H9 (cell line): ENCODE data around the gene USP3. TPM values are rescaled to one million over a fixed set of nuclear protein-coding genes. Genes with fewer than 3 reads are reported as not detected.
"Not testable (repeated sequence)": the region's sequence is repeated elsewhere in the genome, so short reads cannot be mapped to it uniquely, and the experiment has no call there.

Source experiments
- DNase-seq: peaks from one replicate; pipeline ENCODE4 v3.0.0-alpha.2; 2017
- H2AFZ ChIP-seq: one replicate; pipeline ENCODE4 v1.6.1; 2013; ENCODE audit warnings: mild to moderate bottlenecking, low read length, control low read depth, moderate library complexity
- H2AK5ac ChIP-seq: 2 replicates; pipeline ENCODE4 v1.6.1; 2013; ENCODE audit warnings: low read length, control low read depth, mixed read lengths; ENCODE audit not compliant: insufficient read length
- H2BK120ac ChIP-seq: one replicate; pipeline ENCODE4 v1.6.1; 2013; ENCODE audit warnings: low read depth, mild to moderate bottlenecking, low read length, control low read depth, inconsistent platforms; ENCODE audit not compliant: poor library complexity, severe bottlenecking
- H2BK12ac ChIP-seq: 2 replicates; pipeline ENCODE4 v1.6.1; 2013; ENCODE audit warnings: low read length, control low read depth, mixed read lengths, low read depth; ENCODE audit not compliant: insufficient read length
- H2BK15ac ChIP-seq: 2 replicates; pipeline ENCODE4 v1.6.1; 2013; ENCODE audit warnings: low read depth, low read length, control low read depth
- H2BK20ac ChIP-seq: one replicate; pipeline ENCODE4 v1.6.1; 2013; ENCODE audit warnings: low read depth, mild to moderate bottlenecking, low read length, control low read depth, inconsistent platforms; ENCODE audit not compliant: poor library complexity, severe bottlenecking
- H2BK5ac ChIP-seq: 2 replicates; pipeline ENCODE4 v1.6.1; 2013; ENCODE audit warnings: low read length, control low read depth, mixed read lengths; ENCODE audit not compliant: insufficient read length
- H3K14ac ChIP-seq: 2 replicates; pipeline ENCODE4 v1.6.1; 2013; ENCODE audit warnings: low read length, control low read depth; ENCODE audit not compliant: insufficient read depth
- H3K18ac ChIP-seq: 2 replicates; pipeline ENCODE4 v1.6.1; 2013; ENCODE audit warnings: low read depth, mild to moderate bottlenecking, mixed read lengths, low read length, control low read depth; ENCODE audit not compliant: insufficient read length
- H3K23ac ChIP-seq: 2 replicates; pipeline ENCODE4 v1.6.1; 2013; ENCODE audit warnings: low read length, control low read depth, mixed read lengths, low read depth; ENCODE audit not compliant: insufficient read length
- H3K23me2 ChIP-seq: 2 replicates; pipeline ENCODE4 v1.6.1; 2013; ENCODE audit warnings: low read depth, mild to moderate bottlenecking, mixed read lengths, low read length, control low read depth; ENCODE audit not compliant: insufficient read length, poor library complexity, severe bottlenecking
- H3K27ac ChIP-seq: 2 replicates; pipeline ENCODE4 v1.5.1; 2013; ENCODE audit warnings: low read length, control low read depth, mixed read lengths, low read depth; ENCODE audit not compliant: insufficient read length
- H3K27me3 ChIP-seq: 2 replicates; pipeline ENCODE4 v1.6.1; 2013; ENCODE audit warnings: low read length, control low read depth, inconsistent platforms; ENCODE audit not compliant: insufficient read depth
- H3K4ac ChIP-seq: 2 replicates; pipeline ENCODE4 v1.6.1; 2013; ENCODE audit warnings: low read depth, mild to moderate bottlenecking, control low read depth, inconsistent platforms, low read length, moderate library complexity
- H3K4me1 ChIP-seq: 2 replicates; pipeline ENCODE4 v1.6.1; 2013; ENCODE audit warnings: low read length, control low read depth, inconsistent platforms; ENCODE audit not compliant: insufficient read depth
- H3K4me2 ChIP-seq: 2 replicates; pipeline ENCODE4 v1.6.1; 2013; ENCODE audit warnings: low read length, control low read depth, mixed read lengths; ENCODE audit not compliant: insufficient read length, insufficient read depth
- H3K56ac ChIP-seq: 2 replicates; pipeline ENCODE4 v1.6.1; 2013; ENCODE audit warnings: low read depth, mild to moderate bottlenecking, mixed read lengths, low read length, control low read depth; ENCODE audit not compliant: insufficient read length
- H3K79me1 ChIP-seq: 2 replicates; pipeline ENCODE4 v1.6.1; 2013; ENCODE audit warnings: low read depth, mild to moderate bottlenecking, moderate library complexity, low read length, control low read depth, inconsistent platforms; ENCODE audit not compliant: insufficient read depth, poor library complexity, severe bottlenecking
- H3K79me2 ChIP-seq: 2 replicates; pipeline ENCODE4 v1.6.1; 2013; ENCODE audit warnings: low read length, control low read depth, inconsistent platforms; ENCODE audit not compliant: insufficient read depth
- H3K9ac ChIP-seq: 2 replicates; pipeline ENCODE4 v1.6.1; 2013; ENCODE audit warnings: low read length, control low read depth, mixed read lengths; ENCODE audit not compliant: insufficient read length; ENCODE audit errors: extremely low read depth
- H3K9me3 ChIP-seq: one replicate; pipeline ENCODE4 v1.6.1; 2013; ENCODE audit warnings: low read depth, low read length, inconsistent platforms; ENCODE audit not compliant: control insufficient read depth
- H3T11ph ChIP-seq: one replicate; pipeline ENCODE4 v1.6.1; 2013; ENCODE audit warnings: mild to moderate bottlenecking, low read length, control low read depth, inconsistent platforms
- H4K20me1 ChIP-seq: one replicate; pipeline ENCODE4 v1.6.1; 2013; ENCODE audit not compliant: control insufficient read depth, insufficient read length, insufficient read depth
- H4K5ac ChIP-seq: 2 replicates; pipeline ENCODE4 v1.6.1; 2013; ENCODE audit warnings: low read depth, mild to moderate bottlenecking, mixed read lengths, low read length, control low read depth; ENCODE audit not compliant: insufficient read length
- H4K8ac ChIP-seq: replicated peaks from 2 replicates; pipeline ENCODE4 v1.6.1; 2013; ENCODE audit warnings: low read length, control low read depth, mixed read lengths, low read depth; ENCODE audit not compliant: insufficient read length
- H4K91ac ChIP-seq: 2 replicates; pipeline ENCODE4 v1.6.1; 2013; ENCODE audit warnings: low read depth, mild to moderate bottlenecking, moderate library complexity, mixed read lengths, low read length, control low read depth; ENCODE audit not compliant: insufficient read length
- H3K27ac Mint-ChIP-seq, 3 experiments: 2 replicates in 2 of 3; 3 replicates in 1 of 3; pipeline ENCODE4 v1.8.0; 2020 to 2021; ENCODE audit warnings: mixed read lengths in 3 of 3, mild to moderate bottlenecking in 1 of 3, moderate library complexity in 1 of 3
- H3K27me3 Mint-ChIP-seq: 2 replicates; pipeline ENCODE4 v1.8.0; 2021; ENCODE audit warnings: low read depth, mild to moderate bottlenecking, moderate library complexity, mixed read lengths
- H3K36me3 Mint-ChIP-seq, 3 experiments: 2 replicates in 2 of 3; 3 replicates in 1 of 3; pipeline ENCODE4 v1.8.0; 2020 to 2021; ENCODE audit warnings: low read depth in 3 of 3, mixed read lengths in 3 of 3; ENCODE audit not compliant: insufficient read depth in 1 of 3
- H3K4me1 Mint-ChIP-seq, 2 experiments: 2 replicates each; pipeline ENCODE4 v1.8.0; 2020; ENCODE audit warnings: mixed read lengths in 2 of 2
- H3K4me3 Mint-ChIP-seq, 2 experiments: 2 replicates in 1 of 2; 3 replicates in 1 of 2; pipeline ENCODE4 v1.8.0; 2020 to 2021; ENCODE audit warnings: mild to moderate bottlenecking in 2 of 2, mixed read lengths in 2 of 2, moderate library complexity in 1 of 2
- H3K9me3 Mint-ChIP-seq, 2 experiments: 2 replicates in 1 of 2; 3 replicates in 1 of 2; pipeline ENCODE4 v1.8.0; 2020; ENCODE audit warnings: mild to moderate bottlenecking in 2 of 2, mixed read lengths in 2 of 2, moderate library complexity in 1 of 2
- CTCF ChIP-seq: fragments of 200-600 bp; sonication (generic); conservative IDR thresholded peaks from 3 replicates; pipeline ENCODE4 v1.8.0; 2021; ENCODE audit warnings: antibody characterized with exemption, mild to moderate bottlenecking
- WGBS: extraction: QIAGEN DNeasy Blood & Tissue Kit; methylation state at CpG from one replicate; pipeline ENCODE4 v1.1.7; 2013; ENCODE audit warnings: missing lambda C conversion rate, low lambda C conversion rate, mixed read lengths; ENCODE audit not compliant: insufficient read length; ENCODE audit errors: extremely low coverage; 5-methylcytosine and 5-hydroxymethylcytosine counted together
- total RNA-seq: library from RNA; stranded (reverse); gene quantifications from 2 replicates; pipeline ENCODE4 v1.2.1, GENCODE V29; 2021

USP3 gene
- total RNA-seq, 1 experiment from 2014 or later: 14.2 TPM

- Histone ChIP-seq H3K4ac (no peak overlapping the region), H2BK5ac (no peak overlapping the region), H2AFZ (no peak overlapping the region), H3K79me2 (no peaks in the 10 kb centered on the region), H4K5ac (no peak overlapping the region), H2BK12ac (no peak overlapping the region), H2BK20ac (no peak overlapping the region), H3K27ac (no peak overlapping the region), H2BK120ac (no peak overlapping the region), H4K8ac (no peak overlapping the region), H2BK15ac (no peak overlapping the region), H3K4me2 (no peak overlapping the region), H4K91ac (no peak overlapping the region), H3T11ph (no peak overlapping the region), H3K23ac (no peak overlapping the region), H3K23me2 (no peaks in the 10 kb centered on the region), H3K9me3 (no peaks in the 10 kb centered on the region), H3K27me3 (no peaks in the 10 kb centered on the region), H4K20me1 (no peaks in the 10 kb centered on the region), H3K4me1 (peaks cover under 1% of the 10 kb centered on the region; the same call in 1 of the 2 replicates), H3K18ac (no peak overlapping the region), H3K14ac (no peak overlapping the region), H2AK5ac (no peak overlapping the region), H3K79me1 (no peaks in the 10 kb centered on the region), H3K56ac (no peak overlapping the region), H3K9ac (no peak overlapping the region)
- Mint-ChIP-seq H3K27ac (no peak overlapping the region; a peak in 1 of 7 replicates), H3K4me3 (no peak overlapping the region), H3K27me3 (no peaks in the 10 kb centered on the region), H3K9me3 (no peaks in the 10 kb centered on the region), H3K4me1 (peaks cover 28 to 54% of the 10 kb centered on the region in 2 experiments), H3K36me3 (no peaks in the 10 kb centered on the region)
- WGBS: no CpG with 5 or more reads among the region's 7 CpGs
- TF ChIP-seq CTCF: no peak
- no peak for DNase-seq
These were observed 15.3 kb downstream of the USP3 start for GRCh38 chr15:63519548-63520178.

- not testable (repeated sequence) for H2BK20ac ChIP-seq, H3K27me3 ChIP-seq, H4K20me1 ChIP-seq, H3K23ac ChIP-seq, H2AFZ ChIP-seq, H3K27ac Mint-ChIP-seq, H3K79me2 ChIP-seq, H3K4me2 ChIP-seq, H3K9me3 ChIP-seq, H3K36me3 Mint-ChIP-seq, H2AK5ac ChIP-seq, H3K79me1 ChIP-seq, H3K27me3 Mint-ChIP-seq, H2BK5ac ChIP-seq, DNase-seq, H2BK12ac ChIP-seq, H3T11ph ChIP-seq, H3K4me3 Mint-ChIP-seq, H3K9ac ChIP-seq, H4K8ac ChIP-seq, H4K91ac ChIP-seq, H4K5ac ChIP-seq, H2BK120ac ChIP-seq, H3K4me1 ChIP-seq, H3K18ac ChIP-seq, H3K4ac ChIP-seq, H3K14ac ChIP-seq, H3K23me2 ChIP-seq, H2BK15ac ChIP-seq, H3K27ac ChIP-seq, H3K56ac ChIP-seq, H3K9me3 Mint-ChIP-seq
- peaks cover 20 to 49% of the 10 kb centered on the region in 2 experiments for H3K4me1 Mint-ChIP-seq
- WGBS: no CpG with 5 or more reads among the region's 7 CpGs
These were observed 16.1 kb downstream of the USP3 start for GRCh38 chr15:63520462-63520861.
